GM12878 (cell line): ENCODE measurements around the gene CFAP92. TPM values are rescaled to one million over a fixed set of nuclear protein-coding genes. Genes with fewer than 3 reads are reported as not detected.

ENCODE experiments used
- ATAC-seq: fragments of 200-7000 bp; cut with Tn5 transposase; 3 replicates; pipeline ENCODE4 v1.9.1; 2020; ENCODE audit warnings: mild to moderate bottlenecking, moderate library complexity
- BruUV-seq: library from RNA; stranded (reverse); fragments of 400-500 nt; replicated peaks from 2 replicates; lab custom pipeline; 2021; lab: Mats Ljungman, UMichigan
- CTCF ChIA-PET: fragments of 300-600 bp; sonication (Branson Sonifier 250); formaldehyde crosslinking; extraction: SDS; loops from one replicate; lab custom pipeline; 2021; ENCODE audit warnings: inconsistent platforms; lab: Yijun Ruan, JAX
- POLR2A ChIA-PET: fragments of 350-600 bp; formaldehyde crosslinking; extraction: SDS; loops from one replicate; lab custom pipeline; 2021; ENCODE audit warnings: inconsistent platforms; lab: Charles Lee
- RAD21 ChIA-PET: fragments of 300-600 bp; sonication (Branson Sonifier 250); formaldehyde crosslinking; loops from one replicate; lab custom pipeline; 2023; ENCODE audit warnings: antibody characterized with exemption; ENCODE audit not compliant: unreplicated experiment; lab: Charles Lee
- SMC1A ChIA-PET: fragments of 300-600 bp; sonication (Branson Sonifier 250); formaldehyde crosslinking; loops from one replicate; lab custom pipeline; 2023; ENCODE audit not compliant: unreplicated experiment, uncharacterized antibody; lab: Charles Lee
- DNase-seq: peaks from one replicate; pipeline ENCODE4 v3.0.0-alpha.2; 2011; ENCODE audit warnings: low read depth, low spot score
- FAIRE-seq: peaks from 3 replicates; lab custom pipeline; 2011; peaks lifted over from hg19 to GRCh38; lab: Jason Lieb, UNC
- H2AFZ ChIP-seq: 2 replicates; pipeline ENCODE4 v1.6.0; 2011; ENCODE audit warnings: low read depth, low read length, control low read depth; ENCODE audit not compliant: control insufficient read depth
- H3K27ac ChIP-seq: 2 replicates; pipeline ENCODE4 v1.5.1; 2011; ENCODE audit warnings: control low read depth; ENCODE audit not compliant: control insufficient read depth, insufficient read depth
- H3K27me3 ChIP-seq, 2 experiments: replicated peaks in 1 of 2; 2 replicates each; pipeline versions ENCODE4 v1.6.0 to v1.6.1; 2011; ENCODE audit warnings: low read length in 1 of 2; ENCODE audit not compliant: control insufficient read depth in 2 of 2, insufficient read depth in 2 of 2
- H3K36me3 ChIP-seq, 2 experiments: 2 replicates each; pipeline ENCODE4 v1.5.1; 2011; ENCODE audit warnings: low read length in 1 of 2; ENCODE audit not compliant: control insufficient read depth in 2 of 2, insufficient read depth in 2 of 2
- H3K4me1 ChIP-seq: 2 replicates; pipeline ENCODE4 v1.6.1; 2011; ENCODE audit warnings: mild to moderate bottlenecking, low read length, moderate library complexity, mixed read lengths; ENCODE audit not compliant: control insufficient read depth, insufficient read depth
- H3K4me2 ChIP-seq: 2 replicates; pipeline ENCODE4 v1.6.0; 2011; ENCODE audit warnings: control low read depth; ENCODE audit not compliant: control insufficient read depth, insufficient read depth
- H3K4me3 ChIP-seq: fragments of 200-600 bp; sonication (generic); 2 replicates; pipeline ENCODE4 v1.5.1; 2016
- H3K79me2 ChIP-seq: 2 replicates; pipeline ENCODE4 v1.6.0; 2011; ENCODE audit warnings: low read length; ENCODE audit not compliant: control insufficient read depth, insufficient read depth
- H3K9ac ChIP-seq: 2 replicates; pipeline ENCODE4 v1.8.0; 2011; ENCODE audit warnings: low read length, control low read depth, mixed read lengths; ENCODE audit not compliant: control insufficient read depth, insufficient read depth
- H3K9me3 ChIP-seq: replicated peaks from 3 replicates; pipeline ENCODE4 v1.5.1; 2011; ENCODE audit warnings: mild to moderate bottlenecking, low read length; ENCODE audit not compliant: control insufficient read depth, insufficient read depth
- H4K20me1 ChIP-seq: 2 replicates; pipeline ENCODE4 v1.6.0; 2011; ENCODE audit not compliant: control insufficient read depth, insufficient read depth
- EGR1 ChIP-seq, 2 experiments: IDR thresholded peaks; 1 replicate in 1 of 2; 2 replicates in 1 of 2; pipeline ENCODE4 v1.6.1; 2011 to 2012; ENCODE audit warnings: low read depth in 2 of 2, low read length in 2 of 2, borderline replicate concordance in 1 of 2, mild to moderate bottlenecking in 1 of 2, moderate library complexity in 1 of 2
- MEF2A ChIP-seq: IDR thresholded peaks from 2 replicates; pipeline ENCODE4 v1.6.1; 2011; ENCODE audit warnings: low read depth, mild to moderate bottlenecking, low read length, moderate library complexity; ENCODE audit not compliant: insufficient read depth
- POLR2A ChIP-seq: IDR thresholded peaks from 2 replicates; pipeline ENCODE4 v1.6.1; 2011; ENCODE audit warnings: low read depth, mild to moderate bottlenecking, low read length
- SREBF1 ChIP-seq: IDR thresholded peaks from 2 replicates; pipeline ENCODE4 v1.6.1; 2012; ENCODE audit warnings: mild to moderate bottlenecking, low read length
- STAT1 ChIP-seq: fragments of 450-650 bp; conservative IDR thresholded peaks from 2 replicates; pipeline ENCODE4 v1.6.1; 2014; ENCODE audit warnings: antibody characterized with exemption, mild to moderate bottlenecking
- ZNF384 ChIP-seq: IDR thresholded peaks from 2 replicates; pipeline ENCODE4 v1.6.1; 2012; ENCODE audit warnings: low read depth, mild to moderate bottlenecking, low read length, improper control_type of control experiment, borderline replicate concordance
- WGBS: methylation state at CpG from one replicate; pipeline ENCODE4 v1.1.6; 2016; ENCODE audit warnings: low lambda C conversion rate; ENCODE audit not compliant: insufficient replicate concordance, insufficient coverage; ENCODE audit errors: missing lambda C conversion rate; 5-methylcytosine and 5-hydroxymethylcytosine counted together
- in situ Hi-C: fragments of 300-500 bp; cut with MboI; formaldehyde crosslinking; loops from 9 replicates; pipeline ENCODE4 v1.14.3; 2018; ENCODE audit warnings: mixed read lengths
- intact Hi-C: fragments of 100-400 bp; cut with micrococcal nuclease; formaldehyde crosslinking; loops from one replicate; pipeline ENCODE4 v1.14.2; 2022; ENCODE audit not compliant: unreplicated experiment
- polyA plus RNA-seq, 11 experiments: library from polyadenylated mRNA; depleted of rRNA in 4 of 11; unstranded in 6 of 11; stranded (reverse) in 5 of 11; fragments of >200 nt; fragmentation: Nextera tagmentation in 4 of 11; fragmentation: Illumina TruSeq in 1 of 11; extraction: Ambion mirVana in 4 of 11; extraction: Trizol in 1 of 11; gene quantifications; 1 replicate in 1 of 11; 2 replicates in 10 of 11; pipeline versions ENCODE4 v1.2.1 to v1.2.3, GENCODE V29; 2011 to 2016; ENCODE audit warnings: inconsistent platforms in 2 of 11, missing spikeins in 2 of 11, low read depth in 1 of 11
- total RNA-seq, 4 experiments: library from RNA; depleted of rRNA in 3 of 4; stranded (reverse); fragments of >200 nt in 3 of 4; fragmentation: Illumina TruSeq in 1 of 4; extraction: Trizol in 1 of 4; gene quantifications; 2 replicates each; pipeline versions ENCODE4 v1.2.1 to v1.2.3, GENCODE V29; 2013 to 2021
- TF ChIP-seq, protein P1 (sequence below): fragments of 450-650 bp; IDR thresholded peaks from 2 replicates; pipeline ENCODE4 v1.6.1; 2017; ENCODE audit warnings: mild to moderate bottlenecking, low read depth, inconsistent platforms; ENCODE audit not compliant: poor library complexity, severe bottlenecking
- TF ChIP-seq, protein P2 (sequence below): IDR thresholded peaks from 2 replicates; pipeline ENCODE4 v1.6.1; 2011; ENCODE audit warnings: low read depth, low read length, improper control_type of control experiment, borderline replicate concordance
- TF ChIP-seq, protein P3 (sequence below): fragments of 450-650 bp; IDR thresholded peaks from 2 replicates; pipeline ENCODE4 v1.6.1; 2017; ENCODE audit warnings: mild to moderate bottlenecking, moderate library complexity

The CFAP92 gene
- total and polyA plus RNA-seq, 10 of the 15 experiments (the other 5 are each of a cell fraction or from before 2014, with no cell fraction given): 0.05 to 0.52 (median 0.14) TPM; not detected in 7

DNA sequence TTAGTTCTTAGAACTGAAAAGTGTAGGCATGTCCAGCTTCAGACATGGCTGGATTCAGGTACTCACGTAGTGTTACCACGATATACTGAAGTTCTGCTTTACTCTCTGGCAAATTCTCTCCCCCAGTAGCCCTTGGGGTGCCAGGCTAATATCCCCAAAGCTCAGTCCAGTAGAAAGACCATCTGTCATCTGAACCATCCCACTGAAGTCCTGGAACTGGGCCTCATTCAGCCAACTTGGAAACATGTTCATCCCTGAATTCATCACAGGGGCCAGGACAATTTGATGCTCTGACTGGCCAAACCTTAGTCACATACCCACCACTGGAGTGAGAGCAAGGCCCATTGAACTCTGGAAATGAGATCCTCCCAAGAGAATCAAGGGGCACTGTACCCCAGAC, 15.4 kb upstream of the CFAP92 start:
- Histone ChIP-seq H3K79me2 (no peaks in the 10 kb centered on the region), H3K4me2 (no peak overlapping the region), H3K4me3 (no peak overlapping the region), H3K27me3 (peaks cover 0 to 5% of the 10 kb centered on the region in 2 experiments; a peak in 2 of 4 replicates), H2AFZ (no peak overlapping the region), H3K4me1 (no peaks in the 10 kb centered on the region), H3K9me3 (no peaks in the 10 kb centered on the region), H3K27ac (no peak overlapping the region), H4K20me1 (no peaks in the 10 kb centered on the region), H3K36me3 (no peaks in the 10 kb centered on the region), H3K9ac (no peak overlapping the region)
- in situ Hi-C loops (no loop called here), intact Hi-C loops (no loop called here)
- ChIA-PET POLR2A (no interaction called here), RAD21 (interaction anchor here (2.0 kb wide), 1 partner anchor 39 kb away, joined by 6 read pairs; no protein-coding TSS in a partner anchor), CTCF (interaction anchor here (1.5 kb wide), 1 partner anchor 44 kb away, joined by 4 read pairs; no protein-coding TSS in a partner anchor), SMC1A (no interaction called here)
- WGBS: 69% methylated on average over 2 of the region's 2 CpGs
- FAIRE-seq (no peak), DNase-seq (no peak), ATAC-seq (no peak)
- TF ChIP-seq POLR2A (no peak), ZNF384 (no peak), EGR1 (IDR thresholded peaks at IDR 0.05; ENCODE audit: borderline replicate concordance in 1 of 2, low read depth in 2 of 2, low read length in 2 of 2) (no peak), SREBF1 (no peak), STAT1 (no peak), MEF2A (no peak)
- TF ChIP-seq, protein P1, sequence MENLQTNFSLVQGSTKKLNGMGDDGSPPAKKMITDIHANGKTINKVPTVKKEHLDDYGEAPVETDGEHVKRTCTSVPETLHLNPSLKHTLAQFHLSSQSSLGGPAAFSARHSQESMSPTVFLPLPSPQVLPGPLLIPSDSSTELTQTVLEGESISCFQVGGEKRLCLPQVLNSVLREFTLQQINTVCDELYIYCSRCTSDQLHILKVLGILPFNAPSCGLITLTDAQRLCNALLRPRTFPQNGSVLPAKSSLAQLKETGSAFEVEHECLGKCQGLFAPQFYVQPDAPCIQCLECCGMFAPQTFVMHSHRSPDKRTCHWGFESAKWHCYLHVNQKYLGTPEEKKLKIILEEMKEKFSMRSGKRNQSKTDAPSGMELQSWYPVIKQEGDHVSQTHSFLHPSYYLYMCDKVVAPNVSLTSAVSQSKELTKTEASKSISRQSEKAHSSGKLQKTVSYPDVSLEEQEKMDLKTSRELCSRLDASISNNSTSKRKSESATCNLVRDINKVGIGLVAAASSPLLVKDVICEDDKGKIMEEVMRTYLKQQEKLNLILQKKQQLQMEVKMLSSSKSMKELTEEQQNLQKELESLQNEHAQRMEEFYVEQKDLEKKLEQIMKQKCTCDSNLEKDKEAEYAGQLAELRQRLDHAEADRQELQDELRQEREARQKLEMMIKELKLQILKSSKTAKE: no peak
- TF ChIP-seq, protein P2, sequence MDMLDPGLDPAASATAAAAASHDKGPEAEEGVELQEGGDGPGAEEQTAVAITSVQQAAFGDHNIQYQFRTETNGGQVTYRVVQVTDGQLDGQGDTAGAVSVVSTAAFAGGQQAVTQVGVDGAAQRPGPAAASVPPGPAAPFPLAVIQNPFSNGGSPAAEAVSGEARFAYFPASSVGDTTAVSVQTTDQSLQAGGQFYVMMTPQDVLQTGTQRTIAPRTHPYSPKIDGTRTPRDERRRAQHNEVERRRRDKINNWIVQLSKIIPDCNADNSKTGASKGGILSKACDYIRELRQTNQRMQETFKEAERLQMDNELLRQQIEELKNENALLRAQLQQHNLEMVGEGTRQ: no peak
- TF ChIP-seq, protein P3, sequence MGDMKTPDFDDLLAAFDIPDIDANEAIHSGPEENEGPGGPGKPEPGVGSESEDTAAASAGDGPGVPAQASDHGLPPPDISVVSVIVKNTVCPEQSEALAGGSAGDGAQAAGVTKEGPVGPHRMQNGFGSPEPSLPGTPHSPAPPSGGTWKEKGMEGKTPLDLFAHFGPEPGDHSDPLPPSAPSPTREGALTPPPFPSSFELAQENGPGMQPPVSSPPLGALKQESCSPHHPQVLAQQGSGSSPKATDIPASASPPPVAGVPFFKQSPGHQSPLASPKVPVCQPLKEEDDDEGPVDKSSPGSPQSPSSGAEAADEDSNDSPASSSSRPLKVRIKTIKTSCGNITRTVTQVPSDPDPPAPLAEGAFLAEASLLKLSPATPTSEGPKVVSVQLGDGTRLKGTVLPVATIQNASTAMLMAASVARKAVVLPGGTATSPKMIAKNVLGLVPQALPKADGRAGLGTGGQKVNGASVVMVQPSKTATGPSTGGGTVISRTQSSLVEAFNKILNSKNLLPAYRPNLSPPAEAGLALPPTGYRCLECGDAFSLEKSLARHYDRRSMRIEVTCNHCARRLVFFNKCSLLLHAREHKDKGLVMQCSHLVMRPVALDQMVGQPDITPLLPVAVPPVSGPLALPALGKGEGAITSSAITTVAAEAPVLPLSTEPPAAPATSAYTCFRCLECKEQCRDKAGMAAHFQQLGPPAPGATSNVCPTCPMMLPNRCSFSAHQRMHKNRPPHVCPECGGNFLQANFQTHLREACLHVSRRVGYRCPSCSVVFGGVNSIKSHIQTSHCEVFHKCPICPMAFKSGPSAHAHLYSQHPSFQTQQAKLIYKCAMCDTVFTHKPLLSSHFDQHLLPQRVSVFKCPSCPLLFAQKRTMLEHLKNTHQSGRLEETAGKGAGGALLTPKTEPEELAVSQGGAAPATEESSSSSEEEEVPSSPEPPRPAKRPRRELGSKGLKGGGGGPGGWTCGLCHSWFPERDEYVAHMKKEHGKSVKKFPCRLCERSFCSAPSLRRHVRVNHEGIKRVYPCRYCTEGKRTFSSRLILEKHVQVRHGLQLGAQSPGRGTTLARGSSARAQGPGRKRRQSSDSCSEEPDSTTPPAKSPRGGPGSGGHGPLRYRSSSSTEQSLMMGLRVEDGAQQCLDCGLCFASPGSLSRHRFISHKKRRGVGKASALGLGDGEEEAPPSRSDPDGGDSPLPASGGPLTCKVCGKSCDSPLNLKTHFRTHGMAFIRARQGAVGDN: no peak
- BruUV-seq: no TSS peak
